Measurements from ENCODE around the gene PIM3.

Gene PIM3

DNA sequence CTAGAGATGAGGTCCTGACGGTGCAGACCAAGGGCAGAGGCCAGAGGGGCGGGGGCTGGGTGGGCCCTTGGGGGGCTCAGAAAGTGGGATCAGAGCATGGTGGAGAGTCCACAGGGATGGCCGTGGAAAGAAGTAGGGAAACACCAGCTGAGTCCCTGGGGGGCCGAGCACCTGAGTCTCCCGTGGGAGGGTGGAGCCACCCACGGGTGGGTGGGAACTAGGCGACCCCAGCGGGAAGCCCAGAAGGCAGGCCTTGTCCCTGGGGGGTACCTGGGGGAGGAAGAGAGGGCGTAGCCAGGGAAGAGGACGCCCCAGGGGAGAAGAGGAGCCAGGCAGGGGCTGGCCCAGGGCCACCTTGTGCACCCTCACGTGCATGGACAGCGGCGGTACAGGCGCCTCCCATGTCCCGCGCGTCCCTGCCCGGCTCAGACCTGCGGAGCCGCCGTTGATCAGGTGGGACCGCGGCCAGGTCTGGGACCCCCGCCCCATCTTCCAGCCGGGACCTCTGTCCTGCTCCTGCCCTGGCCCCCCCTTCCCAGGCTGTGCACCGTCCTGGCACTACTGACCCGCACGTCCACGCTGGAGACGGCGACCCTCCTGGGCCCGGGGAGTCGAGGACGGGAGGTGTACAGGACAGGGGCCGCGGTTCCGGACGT lies 31.9 kb upstream of the PIM3 start:
- H3K36me3 ChIP-seq (ENCODE audit: control insufficient read depth, insufficient read depth, low read length): peaks cover 7% of the 10 kb centered on the region
- no peak overlapping the region for H3K4me3 ChIP-seq (ENCODE audit: extremely low read depth, insufficient read depth, low read length, poor library complexity, severe bottlenecking)
- peaks cover 2% of the 10 kb centered on the region for H3K4me1 ChIP-seq (ENCODE audit: control insufficient read depth, insufficient read depth, low read length, poor library complexity, severe bottlenecking)
- no peaks in the 10 kb centered on the region for H3K9me3 ChIP-seq (ENCODE audit: control insufficient read depth, low read length)
- WGBS, 2 experiments (ENCODE audit: insufficient coverage in 2 of 2): 77% methylated on average over 24 to 32 of the region's 38 CpGs
- no peak overlapping the region for H3K27ac ChIP-seq (ENCODE audit: low read depth, low read length, severe bottlenecking)

DNA sequence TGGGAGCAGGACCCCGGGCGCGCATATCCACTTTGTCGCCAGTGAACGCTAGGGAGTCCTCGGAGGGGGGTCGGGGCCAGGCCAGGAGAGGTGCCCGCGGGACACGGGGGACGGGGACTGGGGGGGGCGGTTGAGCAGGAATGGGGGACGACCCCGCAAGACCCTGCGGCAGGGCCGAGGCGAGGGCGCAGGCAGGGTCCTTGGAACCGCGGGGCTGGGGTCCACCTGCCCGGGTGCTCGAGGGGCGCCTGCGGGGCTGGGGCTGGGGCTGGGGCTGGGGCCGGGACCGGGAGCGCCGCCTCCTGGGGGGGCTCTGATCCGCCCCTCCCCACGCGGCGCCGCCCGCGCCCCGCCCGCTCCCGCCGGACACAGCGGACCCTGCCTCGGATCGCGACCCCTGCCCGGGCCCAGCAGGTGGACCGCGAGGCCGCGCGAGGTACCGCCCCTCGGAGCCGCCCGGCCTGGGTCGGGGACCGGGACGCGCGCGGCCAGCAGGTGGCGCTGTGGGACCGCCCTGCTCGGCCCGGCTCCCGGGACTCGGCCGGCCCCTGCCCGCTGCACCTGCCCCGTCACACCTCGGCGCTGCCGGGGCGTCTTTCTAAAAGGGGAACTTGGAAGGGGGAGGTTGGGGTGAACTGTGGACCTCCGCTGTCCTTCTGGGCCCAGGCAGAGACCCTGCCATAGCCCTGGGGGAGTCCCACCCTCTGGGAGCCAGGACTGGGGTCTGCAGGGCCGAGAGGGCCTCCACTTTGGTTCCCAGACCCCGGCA lies 31.2 kb upstream of the PIM3 start:
- H3K9me3 ChIP-seq (ENCODE audit: control insufficient read depth, low read length): no peaks in the 10 kb centered on the region
- WGBS, 2 experiments (ENCODE audit: insufficient coverage in 2 of 2): 10 to 15% methylated on average over 35 to 58 of the region's 75 CpGs
- no peak overlapping the region for H3K4me3 ChIP-seq (ENCODE audit: extremely low read depth, insufficient read depth, low read length, poor library complexity, severe bottlenecking)
- H3K36me3 ChIP-seq (ENCODE audit: control insufficient read depth, insufficient read depth, low read length): peaks cover 7% of the 10 kb centered on the region
- peaks cover 6% of the 10 kb centered on the region for H3K4me1 ChIP-seq (ENCODE audit: control insufficient read depth, insufficient read depth, low read length, poor library complexity, severe bottlenecking)
- no peak overlapping the region for H3K27ac ChIP-seq (ENCODE audit: low read depth, low read length, severe bottlenecking)

DNA sequence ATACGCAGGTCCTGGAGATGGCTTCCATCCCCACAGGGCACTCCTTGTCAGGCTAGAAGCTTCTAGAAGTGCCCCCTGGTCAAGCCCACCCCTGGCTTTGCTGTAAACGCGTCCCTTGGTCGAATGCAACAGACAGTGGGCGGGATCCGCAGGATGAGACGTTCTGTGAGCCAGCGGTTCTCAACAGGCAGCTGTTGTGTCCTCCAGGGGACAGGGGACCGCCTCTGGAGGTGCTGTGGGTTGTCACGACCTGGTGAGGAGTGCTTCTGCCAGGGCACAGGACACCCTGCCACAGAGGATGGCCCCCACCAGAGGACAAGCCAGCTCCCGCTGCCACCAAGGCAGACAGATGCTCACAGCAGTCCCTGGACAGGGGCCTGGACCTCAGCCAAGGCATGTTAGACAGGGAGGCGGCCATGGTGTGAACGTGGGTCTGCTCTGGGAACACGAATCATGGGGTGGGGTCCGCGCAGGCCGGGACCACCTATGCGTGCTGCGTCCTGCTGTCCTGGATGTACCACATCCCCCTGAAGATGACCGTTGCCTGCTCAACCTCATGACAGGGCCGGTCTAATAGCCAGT lies 30.5 kb upstream of the PIM3 start:
- Histone ChIP-seq H3K36me3 (ENCODE audit: control insufficient read depth, insufficient read depth, low read length) (peaks cover 7% of the 10 kb centered on the region), H3K9me3 (ENCODE audit: control insufficient read depth, low read length) (no peaks in the 10 kb centered on the region), H3K4me3 (ENCODE audit: extremely low read depth, insufficient read depth, low read length, poor library complexity, severe bottlenecking) (no peak overlapping the region), H3K4me1 (ENCODE audit: control insufficient read depth, insufficient read depth, low read length, poor library complexity, severe bottlenecking) (peaks cover 10% of the 10 kb centered on the region), H3K27ac (ENCODE audit: low read depth, low read length, severe bottlenecking) (no peak overlapping the region)
- WGBS, 2 experiments (ENCODE audit: insufficient coverage in 2 of 2): 70 to 74% methylated on average over 21 of the region's 21 CpGs

- WGBS, 2 experiments (ENCODE audit: insufficient coverage in 2 of 2): 64 to 71% methylated on average over 10 to 11 of the region's 14 CpGs
- no peak overlapping the region for H3K27ac ChIP-seq (ENCODE audit: low read depth, low read length, severe bottlenecking)
These were observed 29.8 kb upstream of the PIM3 start for GRCh38 chr22:49930596-49931412.

DNA sequence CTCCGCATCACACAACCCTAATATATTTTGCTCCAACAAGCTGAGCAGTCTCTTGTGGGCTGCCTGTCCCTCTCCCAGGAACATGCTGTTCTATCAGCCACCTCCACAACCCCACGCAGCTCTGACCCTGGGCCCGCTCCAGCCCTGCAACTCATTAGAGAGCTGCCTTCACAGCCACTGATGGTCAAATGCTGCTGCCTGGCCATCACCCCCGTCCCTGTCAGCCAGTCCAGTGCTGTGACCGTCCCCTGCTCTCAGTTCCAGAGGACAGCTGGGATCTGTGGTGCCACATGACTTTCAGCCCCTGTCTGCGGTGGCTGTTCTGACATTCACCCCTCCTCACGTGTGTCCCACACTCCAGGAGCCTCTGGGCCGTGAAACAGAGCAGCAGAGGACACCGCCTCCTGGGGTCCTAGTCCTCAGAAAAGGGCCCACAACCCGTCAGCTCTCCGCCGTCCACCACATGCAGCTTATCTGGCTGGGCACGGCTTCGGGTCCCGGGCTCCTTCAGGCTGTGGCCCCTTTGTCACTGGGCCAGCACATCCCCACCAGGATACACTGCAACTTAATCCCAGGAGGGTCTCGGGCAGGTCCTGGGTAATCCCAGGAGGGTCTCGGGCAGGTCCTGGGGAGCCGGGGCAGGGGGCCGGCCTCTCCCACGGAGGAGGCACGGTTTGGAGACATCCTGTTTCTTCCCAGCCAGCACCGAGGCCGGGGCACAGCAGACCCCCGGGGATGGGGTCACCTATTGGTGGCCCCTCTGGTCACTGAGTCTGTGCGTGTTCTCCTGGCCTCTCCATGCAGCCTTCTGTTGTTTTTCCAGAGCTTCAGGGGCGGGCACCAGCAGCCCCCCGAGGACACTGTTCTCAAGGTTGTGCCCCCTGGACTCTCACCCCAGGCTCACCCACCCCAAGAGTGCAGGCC lies 27.1 kb upstream of the PIM3 start:
- Histone ChIP-seq H3K9me3 (ENCODE audit: control insufficient read depth, low read length) (no peaks in the 10 kb centered on the region), H3K4me3 (ENCODE audit: extremely low read depth, insufficient read depth, low read length, poor library complexity, severe bottlenecking) (no peak overlapping the region), H3K27ac (ENCODE audit: low read depth, low read length, severe bottlenecking) (no peak overlapping the region), H3K4me1 (ENCODE audit: control insufficient read depth, insufficient read depth, low read length, poor library complexity, severe bottlenecking) (peaks cover 33% of the 10 kb centered on the region), H3K36me3 (ENCODE audit: control insufficient read depth, insufficient read depth, low read length) (no peaks in the 10 kb centered on the region)
- WGBS, 2 experiments (ENCODE audit: insufficient coverage in 2 of 2): 85 to 88% methylated on average over 26 to 27 of the region's 27 CpGs

More at GRCh38 chr22:49930596-49931412, 29.8 kb upstream of the PIM3 start:
- peaks cover 10% of the 10 kb centered on the region for H3K4me1 ChIP-seq (ENCODE audit: control insufficient read depth, insufficient read depth, low read length, poor library complexity, severe bottlenecking)
- H3K9me3 ChIP-seq (ENCODE audit: control insufficient read depth, low read length): no peaks in the 10 kb centered on the region
- H3K36me3 ChIP-seq (ENCODE audit: control insufficient read depth, insufficient read depth, low read length): no peaks in the 10 kb centered on the region
- H3K4me3 ChIP-seq (ENCODE audit: extremely low read depth, insufficient read depth, low read length, poor library complexity, severe bottlenecking): no peak overlapping the region

- Histone ChIP-seq H3K4me3 (ENCODE audit: extremely low read depth, insufficient read depth, low read length, poor library complexity, severe bottlenecking) (no peak overlapping the region), H3K9me3 (ENCODE audit: control insufficient read depth, low read length) (no peaks in the 10 kb centered on the region), H3K27ac (ENCODE audit: low read depth, low read length, severe bottlenecking) (no peak overlapping the region), H3K4me1 (ENCODE audit: control insufficient read depth, insufficient read depth, low read length, poor library complexity, severe bottlenecking) (peaks cover 33% of the 10 kb centered on the region), H3K36me3 (ENCODE audit: control insufficient read depth, insufficient read depth, low read length) (no peaks in the 10 kb centered on the region)
- 78 to 80% methylated on average over 18 to 22 of the region's 24 CpGs for WGBS, 2 experiments (ENCODE audit: insufficient coverage in 2 of 2)
These were observed 26.2 kb upstream of the PIM3 start for GRCh38 chr22:49934160-49934890.

GRCh38 chr22:49934891-49935557 lies 25.5 kb upstream of the PIM3 start:
- Histone ChIP-seq H3K4me3 (ENCODE audit: extremely low read depth, insufficient read depth, low read length, poor library complexity, severe bottlenecking) (no peak overlapping the region), H3K36me3 (ENCODE audit: control insufficient read depth, insufficient read depth, low read length) (no peaks in the 10 kb centered on the region), H3K4me1 (ENCODE audit: control insufficient read depth, insufficient read depth, low read length, poor library complexity, severe bottlenecking) (peaks cover 33% of the 10 kb centered on the region), H3K9me3 (ENCODE audit: control insufficient read depth, low read length) (no peaks in the 10 kb centered on the region), H3K27ac (ENCODE audit: low read depth, low read length, severe bottlenecking) (no peak overlapping the region)
- 24 to 25% methylated on average over 6 to 21 of the region's 56 CpGs for WGBS, 2 experiments (ENCODE audit: insufficient coverage in 2 of 2)

DNA sequence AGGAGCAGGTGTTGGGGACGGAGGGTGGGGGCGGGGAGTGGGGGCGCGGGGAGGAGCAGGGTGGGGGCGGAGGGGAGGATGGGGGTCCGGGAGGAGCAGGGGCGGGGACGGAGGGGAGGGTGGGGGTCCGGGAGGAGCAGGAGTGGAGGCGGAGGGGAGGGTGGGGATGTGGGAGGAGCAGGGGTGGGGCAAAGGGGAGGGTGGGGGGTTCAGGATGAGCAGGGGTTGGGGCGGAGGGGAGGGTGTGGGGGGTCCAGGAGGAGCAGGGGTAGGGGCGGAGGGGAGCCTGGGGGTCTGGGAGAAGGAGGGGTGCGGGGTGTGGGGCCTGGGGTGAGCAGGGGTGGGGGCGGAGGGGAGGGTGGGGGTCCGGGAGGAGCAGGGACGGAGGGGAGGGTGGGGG lies 25.0 kb upstream of the PIM3 start:
- Histone ChIP-seq H3K9me3 (ENCODE audit: control insufficient read depth, low read length) (no peaks in the 10 kb centered on the region), H3K4me1 (ENCODE audit: control insufficient read depth, insufficient read depth, low read length, poor library complexity, severe bottlenecking) (peaks cover 33% of the 10 kb centered on the region), H3K36me3 (ENCODE audit: control insufficient read depth, insufficient read depth, low read length) (no peaks in the 10 kb centered on the region), H3K4me3 (ENCODE audit: extremely low read depth, insufficient read depth, low read length, poor library complexity, severe bottlenecking) (no peak overlapping the region), H3K27ac (ENCODE audit: low read depth, low read length, severe bottlenecking) (no peak overlapping the region)
- WGBS, 2 experiments (ENCODE audit: insufficient coverage in 2 of 2): no CpG with 5 or more reads among the region's 16 CpGs
